HepG2 (cell line): ENCODE results near the gene PMIS2. TPM values are rescaled to one million over a fixed set of nuclear protein-coding genes. Genes with fewer than 3 reads are reported as not detected.
A peak's percentile ranks its signal among the peaks of the same experiment; 100 is the strongest.

Experiments
- ATAC-seq: fragments of 200-7000 bp; cut with Tn5 transposase; 3 replicates; pipeline ENCODE4 v1.9.1; 2020; ENCODE audit warnings: mild to moderate bottlenecking, moderate library complexity
- BruUV-seq: library from RNA; stranded (reverse); fragments of 400-500 nt; replicated peaks from 2 replicates; lab custom pipeline; 2021; lab: Mats Ljungman, UMichigan
- CTCF ChIA-PET: fragments of 300-600 bp; formaldehyde crosslinking; extraction: SDS; loops from one replicate; lab custom pipeline; 2021; ENCODE audit warnings: low total read pairs, inconsistent platforms, low intra/inter-chr PET ratio; lab: Yijun Ruan, JAX
- POLR2A ChIA-PET: fragments of 350-600 bp; sonication (Branson Sonifier 250); formaldehyde crosslinking; loops from one replicate; lab custom pipeline; 2020; ENCODE audit warnings: antibody characterized with exemption, inconsistent platforms; lab: Yijun Ruan, JAX
- DNase-seq: peaks from one replicate; pipeline ENCODE4 v3.0.0-alpha.2; 2015; ENCODE audit warnings: low spot score
- FAIRE-seq: peaks from 3 replicates; lab custom pipeline; 2011; peaks lifted over from hg19 to GRCh38; lab: Jason Lieb, UNC
- H2AFZ ChIP-seq: one replicate; pipeline ENCODE4 v1.6.1; 2011; ENCODE audit warnings: low read length, inconsistent platforms
- H3K27ac ChIP-seq: fragments of 300-600 bp; 3 replicates; pipeline ENCODE4 v1.8.0; 2011; ENCODE audit warnings: mixed run types, mild to moderate bottlenecking, mixed read lengths, low read length, inconsistent platforms; ENCODE audit not compliant: insufficient read depth; ENCODE audit errors: extremely low read length
- H3K27me3 ChIP-seq, 2 experiments: fragments of 200-600 bp in 1 of 2; 2 replicates in 1 of 2; 3 replicates in 1 of 2; pipeline versions ENCODE4 v1.6.0 to v1.8.0; 2011; ENCODE audit warnings: low read length in 2 of 2, mild to moderate bottlenecking in 2 of 2, moderate library complexity in 2 of 2, inconsistent platforms in 1 of 2; ENCODE audit not compliant: insufficient read depth in 2 of 2, control insufficient read depth in 1 of 2
- H3K36me3 ChIP-seq, 2 experiments: fragments of 200-600 bp in 1 of 2; replicated peaks in 1 of 2; 2 replicates in 1 of 2; 3 replicates in 1 of 2; pipeline versions ENCODE4 v1.5.1 to v1.8.0; 2011; ENCODE audit warnings: low read length in 2 of 2, inconsistent platforms in 1 of 2; ENCODE audit not compliant: insufficient read depth in 2 of 2, control insufficient read depth in 1 of 2
- H3K4me1 ChIP-seq: 2 replicates; pipeline ENCODE4 v1.5.1; 2012; ENCODE audit warnings: low read length, inconsistent platforms; ENCODE audit not compliant: insufficient read depth
- H3K4me2 ChIP-seq: 2 replicates; pipeline ENCODE4 v1.6.0; 2011; ENCODE audit warnings: low read depth, low read length, inconsistent platforms
- H3K4me3 ChIP-seq, 3 experiments: fragments of 200-600 bp in 1 of 3; sonication (generic), shearing (Covaris generic) in 1 of 3; replicated peaks in 1 of 3; 2 replicates each; pipeline ENCODE4 v1.5.1; 2011 to 2016; ENCODE audit warnings: low read length in 3 of 3, inconsistent platforms in 2 of 3, low read depth in 2 of 3, mild to moderate bottlenecking in 2 of 3, control low read depth in 1 of 3, mixed read lengths in 1 of 3; ENCODE audit not compliant: insufficient read depth in 1 of 3
- H3K79me2 ChIP-seq: one replicate; pipeline ENCODE4 v1.6.1; 2011; ENCODE audit warnings: low read length, inconsistent platforms; ENCODE audit not compliant: insufficient read depth
- H3K9ac ChIP-seq: 2 replicates; pipeline ENCODE4 v1.6.0; 2011; ENCODE audit warnings: mild to moderate bottlenecking, low read depth, low read length, inconsistent platforms; ENCODE audit not compliant: insufficient read depth
- H3K9me3 ChIP-seq: 2 replicates; pipeline ENCODE4 v1.5.1; 2012; ENCODE audit warnings: mild to moderate bottlenecking, low read length
- H4K20me1 ChIP-seq: 2 replicates; pipeline ENCODE4 v1.6.0; 2011; ENCODE audit warnings: inconsistent platforms, mild to moderate bottlenecking, low read length, moderate library complexity; ENCODE audit not compliant: insufficient read depth
- ZNF318 ChIP-seq: sonication (generic); formaldehyde crosslinking; IDR thresholded peaks from 2 replicates; pipeline ENCODE4 v1.4.0; 2020; ENCODE audit warnings: mild to moderate bottlenecking, missing genetic modification reagents
- WGBS: methylation state at CpG from one replicate; pipeline ENCODE4 v1.1.6; 2017; ENCODE audit warnings: low lambda C conversion rate; 5-methylcytosine and 5-hydroxymethylcytosine counted together
- in situ Hi-C: cut with HindIII; loops from 2 replicates; pipeline ENCODE4 v1.10.0; 2017; ENCODE audit warnings: low pct_unique_long_range_greater_than_20kb; ENCODE audit not compliant: extremely low pct_ligation_motif_present
- intact Hi-C: fragments of 100-400 bp; cut with micrococcal nuclease; formaldehyde crosslinking; loops from one replicate; pipeline ENCODE4 v1.10.0; 2022; ENCODE audit not compliant: unreplicated experiment
- polyA plus RNA-seq, 8 experiments: library from polyadenylated mRNA; depleted of rRNA in 3 of 8; stranded (reverse) in 7 of 8; unstranded in 1 of 8; fragments of >200 nt; fragmentation: Illumina TruSeq in 4 of 8; extraction: Trizol in 4 of 8; gene quantifications; 2 replicates each; pipeline versions ENCODE4 v1.2.1 to v1.2.3, GENCODE V29; 2011 to 2016; ENCODE audit warnings: low read depth in 4 of 8, missing spikeins in 1 of 8, mixed read lengths in 1 of 8; ENCODE audit not compliant: insufficient read depth in 1 of 8
- total RNA-seq, 5 experiments: library from RNA; depleted of rRNA; stranded (reverse); fragments of >200 nt; fragmentation: Illumina TruSeq; extraction: Trizol; gene quantifications; 2 replicates each; pipeline ENCODE4 v1.2.3, GENCODE V29; 2016; ENCODE audit warnings: low read depth in 1 of 5
- TF ChIP-seq, protein P1 (sequence below): sonication (generic); formaldehyde crosslinking; IDR thresholded peaks from 2 replicates; pipeline ENCODE4 v1.4.0; 2020; ENCODE audit warnings: mild to moderate bottlenecking, missing genetic modification reagents

The PMIS2 gene
- total and polyA plus RNA-seq, 2 of the 13 experiments (the other 11 are each of a cell fraction or from before 2014, with no cell fraction given): not detected

DNA sequence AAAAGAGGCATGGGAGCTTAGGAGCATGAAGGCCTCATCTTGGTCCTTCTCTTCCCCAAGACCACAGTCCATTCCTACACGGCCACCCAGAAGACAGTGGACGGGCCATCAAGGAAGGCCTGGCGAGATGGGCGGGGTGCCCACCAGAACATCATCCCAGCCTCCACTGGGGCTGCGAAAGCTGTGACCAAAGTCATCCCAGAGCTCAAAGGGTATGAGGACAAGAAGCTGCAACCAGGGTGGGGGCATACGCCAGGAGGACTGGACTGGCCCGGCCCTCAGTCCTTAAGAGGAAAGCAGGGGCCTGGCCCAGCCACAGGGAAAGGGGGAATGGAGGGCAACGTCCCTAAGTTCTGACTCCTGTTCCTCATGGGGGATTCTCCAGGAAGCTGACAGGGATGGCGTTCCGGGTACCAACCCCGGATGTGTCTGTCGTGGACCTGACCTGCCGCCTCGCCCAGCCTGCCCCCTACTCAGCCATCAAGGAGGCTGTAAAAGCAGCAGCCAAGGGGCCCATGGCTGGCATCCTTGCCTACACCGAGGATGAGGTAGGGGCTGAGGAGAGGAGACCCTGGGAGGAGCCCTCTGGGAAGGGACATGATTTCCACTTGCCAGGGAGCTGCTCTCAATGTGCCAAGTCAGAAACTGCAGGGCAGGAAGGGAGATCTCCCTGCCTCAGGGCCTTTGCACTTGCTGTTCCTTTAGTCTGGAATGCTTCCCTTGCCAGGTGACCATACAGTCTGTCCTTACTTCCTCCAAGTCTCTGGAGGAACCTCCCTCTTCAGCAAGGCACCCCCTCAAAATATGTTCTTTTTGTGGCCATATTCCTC is 42.5 kb upstream of the PMIS2 start:
- Histone ChIP-seq H3K9ac (no peak overlapping the region), H3K27me3 (no peaks in the 10 kb centered on the region; a peak in 1 of 5 replicates), H3K4me1 (peaks cover 46% of the 10 kb centered on the region), H3K27ac (no peak overlapping the region), H3K4me3 (peak overlapping the region in 1 of 3 experiments; percentile 92; a peak in 1 of 6 replicates), H2AFZ (no peak overlapping the region), H3K79me2 (peaks cover 25% of the 10 kb centered on the region), H3K9me3 (no peaks in the 10 kb centered on the region), H3K36me3 (peaks cover 0 to 3% of the 10 kb centered on the region in 2 experiments; a peak in 3 of 5 replicates), H4K20me1 (no peaks in the 10 kb centered on the region), H3K4me2 (peak overlapping the region; percentile 97)
- BruUV-seq: no TSS peak
- no peak for FAIRE-seq
- TF ChIP-seq, protein P1, sequence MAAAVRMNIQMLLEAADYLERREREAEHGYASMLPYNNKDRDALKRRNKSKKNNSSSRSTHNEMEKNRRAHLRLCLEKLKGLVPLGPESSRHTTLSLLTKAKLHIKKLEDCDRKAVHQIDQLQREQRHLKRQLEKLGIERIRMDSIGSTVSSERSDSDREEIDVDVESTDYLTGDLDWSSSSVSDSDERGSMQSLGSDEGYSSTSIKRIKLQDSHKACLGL (CRISPR knock-in tag): 0 out of 2 replicates have a peak, but pooled peaks have one; percentile 27
- TF ChIP-seq ZNF318 (CRISPR knock-in tag): no peak
- CTCF ChIA-PET: no interaction called here
- ATAC-seq: no peak
- intact Hi-C loops (no loop called here), in situ Hi-C loops (no loop called here)
- over 99% methylated on average over 13 of the region's 15 CpGs for WGBS
- POLR2A ChIA-PET: interaction anchor here (0.9 kb wide), 2 partner anchors 101 to 293 kb away, joined by 3 read pairs; no protein-coding TSS in a partner anchor
- no peak for DNase-seq
